Eye (tissue), 1 donor: ENCODE measurements around the gene COL20A1.
"Not testable (repeated sequence)": the region's sequence is repeated elsewhere in the genome, so short reads cannot be mapped to it uniquely, and the experiment has no call there.

Experiments
- DNase-seq: peaks from one replicate; pipeline ENCODE4 v3.0.0-alpha.2; 2015

COL20A1 gene

GRCh38 chr20:63379872-63380271, 86.9 kb downstream of the COL20A1 start:
- DNase-seq: not testable (repeated sequence)

GRCh38 chr20:63380346-63380870, 87.4 kb downstream of the COL20A1 start:
- no peak for DNase-seq

- DNase-seq: peak; percentile 80
These were observed 88.9 kb downstream of the COL20A1 start for GRCh38 chr20:63381781-63382431.

- DNase-seq: no peak
These were observed 89.7 kb downstream of the COL20A1 start for GRCh38 chr20:63382551-63383300.

- no peak for DNase-seq
These were observed 90.6 kb downstream of the COL20A1 start for GRCh38 chr20:63383556-63383955.

GRCh38 chr20:63384336-63384735, 91.3 kb downstream of the COL20A1 start:
- no peak for DNase-seq
